ENCODE measurements around the gene ZBTB7C. TPM values are rescaled to one million over a fixed set of nuclear protein-coding genes. Genes with fewer than 3 reads are reported as not detected.
A peak's percentile ranks its signal among the peaks of the same experiment; 100 is the strongest.

ZBTB7C gene
- total RNA-seq, 1 donor from 2014 or later: 0.61 TPM

DNA sequence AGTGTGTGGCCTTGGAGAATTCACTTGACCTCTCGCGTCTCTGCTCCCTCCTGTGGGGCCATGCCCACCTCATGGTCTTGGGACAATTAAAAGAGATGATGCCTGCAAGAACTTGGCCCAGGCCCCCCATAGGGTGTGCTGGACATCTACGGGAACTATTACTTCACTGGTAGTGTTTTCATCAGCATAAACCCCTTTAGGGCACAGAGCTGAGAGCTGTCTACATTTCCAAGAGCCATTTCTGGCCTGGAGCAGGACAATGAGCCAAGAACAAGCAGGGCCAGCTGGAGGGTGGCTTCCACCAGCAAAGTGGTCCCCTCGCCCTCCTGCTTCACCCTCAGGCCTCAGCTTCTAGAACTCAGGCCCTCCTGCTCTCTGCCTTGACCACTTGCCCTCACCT lies 232.3 kb downstream of the ZBTB7C start:
- no peak for DNase-seq (ENCODE audit: low read depth, low spot score)
- no peaks in the 10 kb centered on the region for H3K36me3 Mint-ChIP-seq (ENCODE audit: low read depth)
- no peaks in the 10 kb centered on the region for H3K4me1 Mint-ChIP-seq
- H3K9me3 Mint-ChIP-seq: no peaks in the 10 kb centered on the region
- no peak overlapping the region for H3K27ac Mint-ChIP-seq (ENCODE audit: unreplicated experiment)
- peaks cover 26% of the 10 kb centered on the region for H3K27me3 Mint-ChIP-seq (ENCODE audit: low read depth)
- H3K4me3 Mint-ChIP-seq: no peak overlapping the region
- TF ChIP-seq, protein P1, sequence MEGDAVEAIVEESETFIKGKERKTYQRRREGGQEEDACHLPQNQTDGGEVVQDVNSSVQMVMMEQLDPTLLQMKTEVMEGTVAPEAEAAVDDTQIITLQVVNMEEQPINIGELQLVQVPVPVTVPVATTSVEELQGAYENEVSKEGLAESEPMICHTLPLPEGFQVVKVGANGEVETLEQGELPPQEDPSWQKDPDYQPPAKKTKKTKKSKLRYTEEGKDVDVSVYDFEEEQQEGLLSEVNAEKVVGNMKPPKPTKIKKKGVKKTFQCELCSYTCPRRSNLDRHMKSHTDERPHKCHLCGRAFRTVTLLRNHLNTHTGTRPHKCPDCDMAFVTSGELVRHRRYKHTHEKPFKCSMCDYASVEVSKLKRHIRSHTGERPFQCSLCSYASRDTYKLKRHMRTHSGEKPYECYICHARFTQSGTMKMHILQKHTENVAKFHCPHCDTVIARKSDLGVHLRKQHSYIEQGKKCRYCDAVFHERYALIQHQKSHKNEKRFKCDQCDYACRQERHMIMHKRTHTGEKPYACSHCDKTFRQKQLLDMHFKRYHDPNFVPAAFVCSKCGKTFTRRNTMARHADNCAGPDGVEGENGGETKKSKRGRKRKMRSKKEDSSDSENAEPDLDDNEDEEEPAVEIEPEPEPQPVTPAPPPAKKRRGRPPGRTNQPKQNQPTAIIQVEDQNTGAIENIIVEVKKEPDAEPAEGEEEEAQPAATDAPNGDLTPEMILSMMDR (conservative IDR thresholded peaks at IDR 0.05): no peak

DNA sequence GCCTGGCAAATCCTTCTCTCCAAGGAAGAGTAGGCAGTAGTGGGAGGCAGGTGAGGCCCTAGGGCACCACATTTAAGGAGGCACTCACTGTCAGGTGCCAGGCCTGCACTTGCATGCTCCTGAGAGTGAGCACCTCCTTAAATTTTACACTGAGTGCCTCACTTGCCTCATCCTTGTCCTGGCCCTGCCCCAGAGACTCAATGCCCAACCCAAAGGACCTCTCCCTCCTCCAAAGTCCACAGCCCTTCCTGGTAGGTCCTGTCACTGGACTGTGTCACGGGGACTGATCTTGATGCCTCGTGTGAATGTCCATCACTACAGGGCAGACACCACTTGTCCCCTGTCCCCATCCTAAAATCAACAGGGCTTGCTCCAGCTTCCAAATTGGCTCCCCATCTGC lies 235.6 kb downstream of the ZBTB7C start:
- no peak for DNase-seq (ENCODE audit: low read depth, low spot score)
- no peak overlapping the region for H3K4me3 Mint-ChIP-seq
- peaks cover 15% of the 10 kb centered on the region for H3K4me1 Mint-ChIP-seq
- no peaks in the 10 kb centered on the region for H3K9me3 Mint-ChIP-seq
- H3K36me3 Mint-ChIP-seq (ENCODE audit: low read depth): no peaks in the 10 kb centered on the region
- H3K27ac Mint-ChIP-seq (ENCODE audit: unreplicated experiment): peak overlapping the region; percentile 78
- H3K27me3 Mint-ChIP-seq (ENCODE audit: low read depth): peaks cover 10% of the 10 kb centered on the region
- TF ChIP-seq, protein P1 (conservative IDR thresholded peaks at IDR 0.05): no peak

DNA sequence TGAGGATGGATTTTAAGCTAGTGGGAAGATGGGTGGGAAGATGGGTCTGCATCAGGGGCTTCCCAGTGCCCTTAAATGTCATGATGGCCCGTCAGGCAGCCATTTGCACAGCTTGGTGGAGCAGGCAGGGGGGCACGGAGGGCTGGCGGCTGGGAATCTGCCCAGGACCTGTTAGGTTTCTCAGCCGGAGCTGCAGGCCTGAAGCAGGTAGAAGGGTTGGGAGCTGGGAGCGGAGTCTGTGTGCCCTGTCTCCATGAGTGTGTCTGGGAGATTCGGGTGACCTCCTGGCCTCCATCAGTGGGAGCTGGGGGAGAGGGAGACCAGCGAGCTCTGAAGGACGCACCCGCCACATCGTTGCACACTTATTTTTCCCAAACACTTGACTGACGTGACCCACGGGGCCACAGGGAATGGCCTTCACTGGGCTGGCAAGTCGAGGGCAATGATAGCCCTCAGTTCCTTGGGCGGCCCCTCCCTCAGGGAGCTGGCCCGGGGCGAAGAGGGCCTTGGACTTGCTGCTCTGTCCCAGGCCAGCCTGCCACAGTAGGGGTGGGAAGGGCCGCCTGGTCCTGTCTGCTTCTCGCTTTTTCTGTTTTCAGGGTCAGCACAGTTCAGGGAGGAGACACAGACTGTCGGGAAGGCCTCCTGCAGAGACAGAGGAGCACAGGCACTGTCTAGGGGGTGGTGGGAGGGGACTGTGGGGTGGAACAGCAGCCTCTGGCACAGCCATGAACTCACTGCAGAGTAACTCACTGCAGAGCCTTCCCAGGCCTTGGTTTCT lies 236.8 kb downstream of the ZBTB7C start:
- TF ChIP-seq, protein P1 (conservative IDR thresholded peaks at IDR 0.05): no peak
- Mint-ChIP-seq H3K9me3 (no peaks in the 10 kb centered on the region), H3K27ac (ENCODE audit: unreplicated experiment) (no peak overlapping the region), H3K4me1 (peaks cover 26% of the 10 kb centered on the region), H3K27me3 (ENCODE audit: low read depth) (peaks cover 10% of the 10 kb centered on the region), H3K4me3 (no peak overlapping the region), H3K36me3 (ENCODE audit: low read depth) (no peaks in the 10 kb centered on the region)
- DNase-seq (ENCODE audit: low read depth, low spot score): no peak

DNA sequence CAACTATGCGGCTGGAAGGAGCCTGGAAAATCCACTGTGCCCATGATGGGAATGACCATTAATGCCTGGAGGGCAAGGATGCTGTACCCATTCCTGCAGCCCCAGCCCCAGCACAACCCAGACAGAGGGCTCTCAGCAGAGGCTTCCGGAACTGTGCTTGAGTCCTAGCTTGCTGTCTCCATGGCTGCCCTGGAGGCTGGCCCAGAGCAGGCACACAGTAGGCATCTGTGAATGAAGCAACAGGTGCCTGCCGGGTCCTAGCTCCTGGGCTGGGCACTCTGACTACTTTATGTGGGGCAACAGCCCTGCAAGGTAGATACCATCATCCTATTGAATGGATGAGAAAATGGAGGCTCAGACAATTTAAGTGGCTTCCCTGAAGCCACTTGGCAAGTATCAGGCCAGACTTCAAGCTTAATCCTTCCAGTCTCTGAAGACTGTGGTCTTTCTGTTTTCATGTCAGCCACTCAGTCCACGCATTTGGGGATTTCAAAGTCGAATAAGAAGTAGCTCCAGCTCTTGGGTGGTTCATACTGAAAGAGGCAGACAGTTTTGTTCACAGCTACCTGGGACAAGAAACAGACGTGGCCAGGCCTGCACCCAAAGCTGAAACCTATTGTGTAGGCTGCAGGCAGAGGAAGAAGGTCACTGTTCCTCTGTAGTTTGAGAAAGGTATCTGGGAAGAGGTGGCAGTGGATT lies 237.5 kb downstream of the ZBTB7C start:
- Mint-ChIP-seq H3K4me3 (no peak overlapping the region), H3K9me3 (no peaks in the 10 kb centered on the region), H3K27ac (ENCODE audit: unreplicated experiment) (no peak overlapping the region), H3K27me3 (ENCODE audit: low read depth) (peaks cover 10% of the 10 kb centered on the region), H3K4me1 (peaks cover 33% of the 10 kb centered on the region), H3K36me3 (ENCODE audit: low read depth) (no peaks in the 10 kb centered on the region)
- DNase-seq (ENCODE audit: low read depth, low spot score): no peak
- TF ChIP-seq, protein P1 (conservative IDR thresholded peaks at IDR 0.05): no peak

DNA sequence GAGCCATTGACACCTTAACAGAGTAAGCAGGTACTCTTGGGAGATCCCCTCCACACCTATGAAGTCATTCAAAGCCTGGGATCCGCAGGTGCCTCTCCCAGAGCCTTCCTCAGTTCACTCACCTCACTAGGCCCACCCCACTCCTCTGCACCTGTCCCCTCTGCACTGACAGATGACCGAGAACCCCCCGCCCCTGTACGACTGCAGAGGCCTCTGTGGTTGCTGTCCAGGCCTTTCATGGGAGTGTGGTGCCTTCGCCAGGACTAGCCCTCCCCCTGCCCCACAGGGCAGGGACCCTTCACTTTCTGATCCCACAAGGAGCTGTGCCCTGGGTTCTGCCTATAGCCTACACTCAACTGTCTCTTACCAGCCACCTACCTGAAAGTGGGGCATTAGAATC lies 238.5 kb downstream of the ZBTB7C start:
- H3K27me3 Mint-ChIP-seq (ENCODE audit: low read depth): peaks cover 10% of the 10 kb centered on the region
- TF ChIP-seq, protein P1 (conservative IDR thresholded peaks at IDR 0.05): no peak
- no peak overlapping the region for H3K4me3 Mint-ChIP-seq
- H3K9me3 Mint-ChIP-seq: no peaks in the 10 kb centered on the region
- H3K27ac Mint-ChIP-seq (ENCODE audit: unreplicated experiment): no peak overlapping the region
- no peaks in the 10 kb centered on the region for H3K36me3 Mint-ChIP-seq (ENCODE audit: low read depth)
- peaks cover 36% of the 10 kb centered on the region for H3K4me1 Mint-ChIP-seq
- DNase-seq (ENCODE audit: low read depth, low spot score): no peak

All from neural crest cell (in vitro differentiated cells).